HEK293 (cell line): Measurements from ENCODE around the gene CACNA2D4.

Source experiments
- ATF2 ChIP-seq: fragments of 450-650 bp; formaldehyde crosslinking; IDR thresholded peaks from 2 replicates; pipeline ENCODE4 v1.5.1; 2016; ENCODE audit warnings: missing biosample characterization, missing genetic modification characterization, low read depth
- CTCF ChIP-seq: fragments of 450-650 bp; formaldehyde crosslinking; IDR thresholded peaks from 2 replicates; pipeline ENCODE4 v1.5.1; 2016; ENCODE audit warnings: missing biosample characterization, missing genetic modification characterization
- YY1 ChIP-seq: fragments of 450-650 bp; formaldehyde crosslinking; IDR thresholded peaks from 2 replicates; pipeline ENCODE4 v1.5.1; 2018; ENCODE audit warnings: missing biosample characterization, missing genetic modification characterization
- ZBTB1 ChIP-seq: fragments of 450-650 bp; formaldehyde crosslinking; IDR thresholded peaks from 2 replicates; pipeline ENCODE4 v1.5.1; 2016; ENCODE audit warnings: missing biosample characterization, missing genetic modification characterization
- ZBTB17 ChIP-seq: fragments of 450-650 bp; formaldehyde crosslinking; IDR thresholded peaks from 2 replicates; pipeline ENCODE4 v1.5.1; 2016; ENCODE audit warnings: missing biosample characterization, missing genetic modification characterization
- ZNF184 ChIP-seq: fragments of 450-650 bp; IDR thresholded peaks from 2 replicates; pipeline ENCODE4 v1.5.1; 2018; ENCODE audit warnings: missing biosample characterization, mild to moderate bottlenecking, missing genetic modification characterization
- ZNF239 ChIP-seq: fragments of 450-650 bp; formaldehyde crosslinking; IDR thresholded peaks from 2 replicates; pipeline ENCODE4 v1.5.1; 2016; ENCODE audit warnings: missing biosample characterization, missing genetic modification characterization
- ZNF530 ChIP-seq: fragments of 450-650 bp; formaldehyde crosslinking; IDR thresholded peaks from 2 replicates; pipeline ENCODE4 v1.5.1; 2016; ENCODE audit warnings: low read depth, missing biosample characterization, missing genetic modification characterization
- ZNF704 ChIP-seq: fragments of 450-650 bp; formaldehyde crosslinking; IDR thresholded peaks from 2 replicates; pipeline ENCODE4 v1.5.1; 2016; ENCODE audit warnings: missing biosample characterization, missing genetic modification characterization
- ZXDB ChIP-seq: fragments of 450-650 bp; formaldehyde crosslinking; IDR thresholded peaks from 2 replicates; pipeline ENCODE4 v1.5.1; 2016; ENCODE audit warnings: missing biosample characterization, missing genetic modification characterization

GRCh38 chr12:1843641-1844005 lies 74.8 kb downstream of the CACNA2D4 start:
- TF ChIP-seq CTCF (no peak), ZNF704 (tag by site-specific recombination) (no peak), ZBTB17 (no peak), ZNF184 (tag by site-specific recombination) (no peak), ZXDB (tag by site-specific recombination) (no peak), ZNF239 (tag by site-specific recombination) (no peak), ZNF530 (tag by site-specific recombination) (no peak), ATF2 (tag by site-specific recombination) (no peak), YY1 (tag by site-specific recombination) (no peak), ZBTB1 (tag by site-specific recombination) (no peak)
